A673 (cell line): ENCODE data around the gene NRGN. TPM values are rescaled to one million over a fixed set of nuclear protein-coding genes. Genes with fewer than 3 reads are reported as not detected.
A peak's percentile ranks its signal among the peaks of the same experiment; 100 is the strongest.

ENCODE experiments used
- BruUV-seq: library from RNA; stranded (reverse); fragments of 400-500 nt; replicated peaks from 2 replicates; lab custom pipeline; 2021; lab: Mats Ljungman, UMichigan
- CTCF ChIA-PET: fragments of 300-600 bp; sonication (Branson Sonifier 250); formaldehyde crosslinking; loops from one replicate; lab custom pipeline; 2022; ENCODE audit warnings: antibody characterized with exemption; lab: Charles Lee
- POLR2A ChIA-PET: fragments of 300-600 bp; sonication (Branson Sonifier 250); formaldehyde crosslinking; loops from one replicate; lab custom pipeline; 2022; ENCODE audit warnings: antibody characterized with exemption; ENCODE audit not compliant: low non-redundant PET; lab: Charles Lee
- DNase-seq: peaks from one replicate; pipeline ENCODE4 v3.0.0-alpha.2; 2015; ENCODE audit warnings: low spot score
- H3K27ac ChIP-seq: fragments of 200-600 bp; sonication (generic); 2 replicates; pipeline ENCODE4 v1.5.1; 2016; ENCODE audit warnings: mixed run types, low read depth, mild to moderate bottlenecking, mixed read lengths, antibody characterized with exemption, low read length; ENCODE audit not compliant: poor library complexity, severe bottlenecking
- H3K27me3 ChIP-seq: fragments of 200-600 bp; sonication (generic); replicated peaks from 2 replicates; pipeline ENCODE4 v1.6.1; 2017; ENCODE audit warnings: mixed run types, low read depth, mild to moderate bottlenecking, mixed read lengths, antibody characterized with exemption, low read length; ENCODE audit not compliant: insufficient read depth, poor library complexity
- H3K36me3 ChIP-seq: fragments of 200-600 bp; sonication (generic); 2 replicates; pipeline ENCODE4 v1.6.1; 2016; ENCODE audit warnings: mixed run types, mild to moderate bottlenecking, mixed read lengths, antibody characterized with exemption, low read length; ENCODE audit not compliant: insufficient read depth, poor library complexity, severe bottlenecking
- H3K4me1 ChIP-seq: fragments of 200-600 bp; sonication (generic); 2 replicates; pipeline ENCODE4 v1.6.1; 2017; ENCODE audit warnings: mixed run types, mild to moderate bottlenecking, mixed read lengths, antibody characterized with exemption, low read length; ENCODE audit not compliant: insufficient read depth, poor library complexity, severe bottlenecking
- H3K4me3 ChIP-seq: fragments of 200-600 bp; sonication (generic); 2 replicates; pipeline ENCODE4 v1.5.1; 2016; ENCODE audit warnings: low read depth, mixed run types, mild to moderate bottlenecking, mixed read lengths, low read length; ENCODE audit not compliant: poor library complexity, severe bottlenecking
- H3K9me3 ChIP-seq: fragments of 200-600 bp; sonication (generic); 2 replicates; pipeline ENCODE4 v1.6.1; 2016; ENCODE audit warnings: mixed run types, low read depth, mild to moderate bottlenecking, mixed read lengths, antibody characterized with exemption, low read length; ENCODE audit not compliant: poor library complexity, severe bottlenecking
- EZH2 ChIP-seq: fragments of 200-600 bp; sonication (generic); IDR thresholded peaks from 2 replicates; pipeline ENCODE4 v1.6.1; 2017; ENCODE audit warnings: borderline replicate concordance, low read depth, mild to moderate bottlenecking, mixed read lengths, antibody characterized with exemption, low read length; ENCODE audit not compliant: poor library complexity, severe bottlenecking
- intact Hi-C: fragments of 100-400 bp; cut with micrococcal nuclease; formaldehyde crosslinking; loops from one replicate; pipeline ENCODE4 v1.10.0; 2022; ENCODE audit not compliant: unreplicated experiment
- total RNA-seq: library from RNA; stranded (reverse); gene quantifications from 2 replicates; pipeline ENCODE4 v1.2.3, GENCODE V29; 2021
- TF ChIP-seq, protein P1 (sequence below): fragments of 300-800, 200-600 bp; sonication (generic); conservative IDR thresholded peaks from 2 replicates; pipeline ENCODE4 v1.5.1; 2017; ENCODE audit warnings: low read depth, mild to moderate bottlenecking, antibody characterized with exemption, low read length, moderate library complexity, mixed read lengths

Gene NRGN
- total RNA-seq, 1 experiment from 2014 or later: 38.1 TPM

DNA sequence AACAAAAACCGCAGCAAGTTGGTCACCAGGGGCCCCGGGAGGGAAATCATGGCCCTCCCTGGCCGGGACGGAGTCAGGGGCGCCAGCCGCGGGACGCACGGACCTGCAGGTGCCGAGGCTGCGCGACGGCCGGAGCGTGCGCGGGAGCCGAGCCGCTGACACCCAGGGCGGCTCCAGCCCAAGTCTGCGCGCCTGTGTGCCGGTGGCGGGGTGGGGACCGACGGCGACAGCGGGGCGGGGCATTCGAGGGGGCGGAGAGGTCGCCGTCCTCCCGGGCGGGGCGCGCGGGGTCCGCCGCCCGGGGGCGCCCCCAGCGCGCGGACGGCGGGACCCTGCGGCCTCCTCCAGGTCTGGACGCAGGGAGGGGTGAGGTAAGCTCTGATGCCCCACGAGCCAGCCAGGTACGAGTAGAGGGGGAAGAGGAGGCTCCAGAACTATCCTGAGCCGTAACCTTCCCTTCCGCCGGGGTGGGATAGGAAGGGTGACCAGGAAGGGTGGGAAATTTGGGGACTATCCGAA, 22.4 kb downstream of the NRGN start, which contains the start of gene ESAM:
Gene ESAM, minus strand, starts transcription at position 186 of the 519 bp plus-strand sequence. Its CDS starts 136 bp downstream, at position 50.
- peaks cover 12% of the 10 kb centered on the region for H3K36me3 ChIP-seq
- H3K9me3 ChIP-seq: no peaks in the 10 kb centered on the region
- intact Hi-C loops: loop anchor here (2.0 to 10.0 kb wide), 2 partner anchors 75 to 347 kb away; no protein-coding TSS in a partner anchor
- no peak for DNase-seq
- peak within 1 kb of the TSS; percentile 44 for H3K4me3 ChIP-seq
- CTCF ChIA-PET: interaction anchor here (0.6 to 2.4 kb wide), 6 partner anchors 9 to 93 kb away, joined by 3 to 21 read pairs (median 6); partner anchors contain the start of genes SIAE and SPA17
- peaks cover 10% of the 10 kb centered on the region for H3K4me1 ChIP-seq
- no TSS peak for BruUV-seq
- no peaks in the 10 kb centered on the region for H3K27me3 ChIP-seq
- TF ChIP-seq, protein P1, sequence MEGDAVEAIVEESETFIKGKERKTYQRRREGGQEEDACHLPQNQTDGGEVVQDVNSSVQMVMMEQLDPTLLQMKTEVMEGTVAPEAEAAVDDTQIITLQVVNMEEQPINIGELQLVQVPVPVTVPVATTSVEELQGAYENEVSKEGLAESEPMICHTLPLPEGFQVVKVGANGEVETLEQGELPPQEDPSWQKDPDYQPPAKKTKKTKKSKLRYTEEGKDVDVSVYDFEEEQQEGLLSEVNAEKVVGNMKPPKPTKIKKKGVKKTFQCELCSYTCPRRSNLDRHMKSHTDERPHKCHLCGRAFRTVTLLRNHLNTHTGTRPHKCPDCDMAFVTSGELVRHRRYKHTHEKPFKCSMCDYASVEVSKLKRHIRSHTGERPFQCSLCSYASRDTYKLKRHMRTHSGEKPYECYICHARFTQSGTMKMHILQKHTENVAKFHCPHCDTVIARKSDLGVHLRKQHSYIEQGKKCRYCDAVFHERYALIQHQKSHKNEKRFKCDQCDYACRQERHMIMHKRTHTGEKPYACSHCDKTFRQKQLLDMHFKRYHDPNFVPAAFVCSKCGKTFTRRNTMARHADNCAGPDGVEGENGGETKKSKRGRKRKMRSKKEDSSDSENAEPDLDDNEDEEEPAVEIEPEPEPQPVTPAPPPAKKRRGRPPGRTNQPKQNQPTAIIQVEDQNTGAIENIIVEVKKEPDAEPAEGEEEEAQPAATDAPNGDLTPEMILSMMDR: no peak
- no peak for TF ChIP-seq EZH2
- POLR2A ChIA-PET: no interaction called here
- H3K27ac ChIP-seq: no peak within 1 kb of the TSS

GRCh38 chr11:124762624-124763155, 22.9 kb downstream of the NRGN start:
- CTCF ChIA-PET: interaction anchor here (0.6 to 2.4 kb wide), 6 partner anchors 10 to 93 kb away, joined by 3 to 21 read pairs (median 4); partner anchors contain the start of genes SIAE and SPA17
- Histone ChIP-seq H3K27me3 (no peaks in the 10 kb centered on the region), H3K9me3 (no peaks in the 10 kb centered on the region), H3K4me1 (peaks cover 10% of the 10 kb centered on the region), H3K36me3 (peaks cover 17% of the 10 kb centered on the region), H3K27ac (no peak overlapping the region), H3K4me3 (peak overlapping the region; percentile 44)
- no peak for DNase-seq
- no TSS peak for BruUV-seq
- TF ChIP-seq, protein P1: no peak
- TF ChIP-seq EZH2: no peak
- POLR2A ChIA-PET: no interaction called here
- intact Hi-C loops: loop anchor here (1.0 to 10.0 kb wide), 3 partner anchors 74 to 348 kb away; no protein-coding TSS in a partner anchor

DNA sequence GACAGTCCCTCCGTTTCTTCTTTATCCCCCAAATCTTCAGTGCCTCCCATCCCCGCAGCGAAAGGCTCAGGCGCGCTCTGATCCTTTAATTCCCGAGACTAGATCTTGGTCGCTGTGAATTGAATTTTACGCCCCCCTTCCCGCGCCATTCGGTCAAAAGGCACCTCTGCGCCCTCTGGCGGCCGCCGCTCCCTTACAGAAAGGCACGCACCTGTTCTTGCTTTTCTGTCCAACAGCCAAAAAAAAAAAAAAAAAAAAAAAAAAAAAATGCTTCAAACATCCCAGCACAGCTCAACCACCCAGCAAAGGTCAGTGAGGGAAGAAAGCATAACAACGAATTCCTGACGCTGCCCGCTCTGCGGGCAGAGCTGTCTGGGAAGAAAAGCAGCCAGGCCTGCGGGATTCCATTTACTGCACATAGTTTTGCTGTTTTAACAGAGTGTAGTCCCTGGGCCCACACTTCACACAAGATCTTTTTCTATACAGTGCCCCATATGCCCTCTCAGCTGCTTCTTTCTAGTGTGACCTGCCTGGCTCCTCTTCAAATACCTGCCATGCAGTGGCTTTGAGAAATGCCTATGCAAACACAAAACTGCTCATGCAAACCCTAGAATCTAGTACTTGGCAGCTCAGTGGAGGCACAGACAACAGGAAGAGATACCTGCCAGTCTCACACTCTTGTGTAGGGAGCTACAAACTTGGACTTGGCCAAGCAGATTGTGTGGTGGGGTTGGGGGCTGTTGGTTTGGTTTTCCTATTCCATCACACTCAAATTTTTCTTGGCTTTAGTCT, 23.6 kb downstream of the NRGN start:
- no peaks in the 10 kb centered on the region for H3K27me3 ChIP-seq
- POLR2A ChIA-PET: no interaction called here
- H3K27ac ChIP-seq: no peak overlapping the region
- peak; percentile 90 for DNase-seq
- BruUV-seq: no TSS peak
- H3K9me3 ChIP-seq: no peaks in the 10 kb centered on the region
- peaks cover 21% of the 10 kb centered on the region for H3K36me3 ChIP-seq
- CTCF ChIA-PET: interaction anchor here (0.6 to 2.4 kb wide), 9 partner anchors 10 to 121 kb away, joined by 3 to 21 read pairs (median 5); partner anchors contain the start of genes SIAE and SPA17
- intact Hi-C loops: loop anchor here (1.0 to 10.0 kb wide), 3 partner anchors 73 to 349 kb away; no protein-coding TSS in a partner anchor
- peaks cover 10% of the 10 kb centered on the region for H3K4me1 ChIP-seq
- no peak for TF ChIP-seq EZH2
- TF ChIP-seq, protein P1: peak; percentile 97
- H3K4me3 ChIP-seq: peak overlapping the region; percentile 44
